ENCODE results near the gene DGKB. TPM values are rescaled to one million over a fixed set of nuclear protein-coding genes. Genes with fewer than 3 reads are reported as not detected.

Gene DGKB
- total RNA-seq, 1 donor from 2014 or later: 3.4 TPM

DNA sequence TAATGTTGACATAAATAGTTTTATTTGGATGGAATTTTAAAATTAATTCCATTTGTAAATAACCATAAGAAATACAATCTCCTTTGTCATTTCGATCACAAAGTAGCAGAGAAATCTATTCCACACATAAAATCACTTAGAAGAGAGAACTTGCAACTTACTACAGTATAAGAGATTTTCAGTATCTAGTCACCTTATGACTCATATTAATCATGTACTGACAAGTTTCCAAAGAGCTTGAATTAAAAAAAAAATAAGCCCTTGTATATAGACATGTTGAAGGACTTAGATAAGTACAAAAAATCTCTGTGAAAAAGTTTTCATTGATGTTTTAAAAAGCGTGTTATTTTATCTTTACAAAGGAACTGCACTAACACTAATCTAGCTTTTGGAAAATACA is 706.0 kb downstream of the DGKB start:
- Mint-ChIP-seq H3K27ac (no peak overlapping the region), H3K36me3 (no peaks in the 10 kb centered on the region), H3K4me1 (ENCODE audit: unreplicated experiment) (peaks cover 4% of the 10 kb centered on the region), H3K4me3 (no peak overlapping the region), H3K9me3 (peaks cover 10% of the 10 kb centered on the region), H3K27me3 (no peaks in the 10 kb centered on the region)
- TF ChIP-seq, protein P1, sequence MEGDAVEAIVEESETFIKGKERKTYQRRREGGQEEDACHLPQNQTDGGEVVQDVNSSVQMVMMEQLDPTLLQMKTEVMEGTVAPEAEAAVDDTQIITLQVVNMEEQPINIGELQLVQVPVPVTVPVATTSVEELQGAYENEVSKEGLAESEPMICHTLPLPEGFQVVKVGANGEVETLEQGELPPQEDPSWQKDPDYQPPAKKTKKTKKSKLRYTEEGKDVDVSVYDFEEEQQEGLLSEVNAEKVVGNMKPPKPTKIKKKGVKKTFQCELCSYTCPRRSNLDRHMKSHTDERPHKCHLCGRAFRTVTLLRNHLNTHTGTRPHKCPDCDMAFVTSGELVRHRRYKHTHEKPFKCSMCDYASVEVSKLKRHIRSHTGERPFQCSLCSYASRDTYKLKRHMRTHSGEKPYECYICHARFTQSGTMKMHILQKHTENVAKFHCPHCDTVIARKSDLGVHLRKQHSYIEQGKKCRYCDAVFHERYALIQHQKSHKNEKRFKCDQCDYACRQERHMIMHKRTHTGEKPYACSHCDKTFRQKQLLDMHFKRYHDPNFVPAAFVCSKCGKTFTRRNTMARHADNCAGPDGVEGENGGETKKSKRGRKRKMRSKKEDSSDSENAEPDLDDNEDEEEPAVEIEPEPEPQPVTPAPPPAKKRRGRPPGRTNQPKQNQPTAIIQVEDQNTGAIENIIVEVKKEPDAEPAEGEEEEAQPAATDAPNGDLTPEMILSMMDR (conservative IDR thresholded peaks at IDR 0.05): no peak
- no peak for DNase-seq (ENCODE audit: extremely low spot score, unreplicated experiment)

DNA sequence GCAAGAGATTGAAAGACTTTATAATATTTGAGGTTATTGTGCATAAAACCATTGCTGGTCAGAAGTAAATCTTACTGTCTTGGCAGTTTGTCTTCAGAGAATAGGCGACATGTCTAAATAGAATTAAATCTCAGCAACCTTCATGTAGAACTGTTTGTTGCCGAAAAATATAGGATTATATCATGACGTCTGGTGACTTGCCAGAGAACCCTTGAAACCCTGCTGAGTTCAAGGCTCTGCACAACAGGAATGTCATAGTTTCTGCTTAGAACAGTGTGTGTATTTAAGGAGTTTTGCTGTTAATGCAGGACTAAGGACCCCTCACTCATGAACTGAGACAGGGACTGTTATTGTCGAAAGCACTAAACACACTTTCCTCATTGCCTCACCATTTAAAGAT is 706.7 kb downstream of the DGKB start:
- no peaks in the 10 kb centered on the region for H3K36me3 Mint-ChIP-seq
- no peak for DNase-seq (ENCODE audit: extremely low spot score, unreplicated experiment)
- H3K4me1 Mint-ChIP-seq (ENCODE audit: unreplicated experiment): peaks cover 4% of the 10 kb centered on the region
- H3K4me3 Mint-ChIP-seq: no peak overlapping the region
- H3K27me3 Mint-ChIP-seq: no peaks in the 10 kb centered on the region
- H3K9me3 Mint-ChIP-seq: peaks cover 10% of the 10 kb centered on the region
- TF ChIP-seq, protein P1 (conservative IDR thresholded peaks at IDR 0.05): no peak
- no peak overlapping the region for H3K27ac Mint-ChIP-seq

DNA sequence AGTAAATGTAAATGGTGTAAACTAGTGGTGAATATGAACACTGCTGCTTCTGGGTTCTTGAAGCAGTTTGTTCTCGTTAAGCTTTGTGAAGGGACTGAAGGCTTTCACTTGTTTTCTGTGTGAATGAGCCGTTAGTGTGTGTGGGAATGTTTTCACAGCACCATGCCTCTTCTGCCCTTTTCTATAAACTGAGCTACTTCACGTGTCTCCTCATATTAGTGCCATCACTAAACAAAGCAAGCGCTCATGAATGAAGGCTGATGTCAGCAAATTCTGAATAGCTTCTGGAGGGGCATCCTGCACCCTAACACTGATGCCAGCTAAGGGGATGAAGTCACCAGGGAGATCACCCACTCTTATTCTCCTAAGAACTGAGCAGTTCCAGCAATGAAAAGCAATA is 707.5 kb downstream of the DGKB start:
- no peak overlapping the region for H3K4me3 Mint-ChIP-seq
- H3K9me3 Mint-ChIP-seq: peaks cover 10% of the 10 kb centered on the region
- H3K27me3 Mint-ChIP-seq: no peaks in the 10 kb centered on the region
- TF ChIP-seq, protein P1 (conservative IDR thresholded peaks at IDR 0.05): no peak
- DNase-seq (ENCODE audit: extremely low spot score, unreplicated experiment): no peak
- no peaks in the 10 kb centered on the region for H3K36me3 Mint-ChIP-seq
- H3K4me1 Mint-ChIP-seq (ENCODE audit: unreplicated experiment): peaks cover 4% of the 10 kb centered on the region
- no peak overlapping the region for H3K27ac Mint-ChIP-seq

DNA sequence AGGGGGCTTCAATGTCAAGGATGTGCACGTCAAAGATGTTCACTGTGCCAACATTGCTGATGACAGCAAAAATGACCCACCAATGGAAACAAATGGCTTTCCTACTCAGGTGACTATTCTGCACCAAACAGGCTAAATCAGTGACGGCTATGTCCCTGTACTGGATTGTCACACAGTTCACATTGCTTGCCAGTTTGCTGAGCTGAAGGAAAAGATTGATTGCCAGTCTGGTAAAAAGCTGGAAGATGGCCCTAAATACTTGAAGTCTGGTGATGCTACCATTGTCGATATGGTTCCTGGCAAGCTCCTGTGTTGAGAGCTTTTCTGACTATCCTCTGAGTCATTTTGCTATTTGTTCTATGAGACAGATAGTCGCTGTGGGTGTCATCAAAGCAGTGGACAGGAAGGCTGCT is 710.9 kb downstream of the DGKB start:
- H3K4me1 Mint-ChIP-seq (ENCODE audit: unreplicated experiment): peaks cover 4% of the 10 kb centered on the region
- no peaks in the 10 kb centered on the region for H3K36me3 Mint-ChIP-seq
- no peaks in the 10 kb centered on the region for H3K27me3 Mint-ChIP-seq
- H3K4me3 Mint-ChIP-seq: no peak overlapping the region
- TF ChIP-seq, protein P1 (conservative IDR thresholded peaks at IDR 0.05): no peak
- DNase-seq (ENCODE audit: extremely low spot score, unreplicated experiment): no peak
- H3K9me3 Mint-ChIP-seq: peaks cover 5% of the 10 kb centered on the region
- no peak overlapping the region for H3K27ac Mint-ChIP-seq

DNA sequence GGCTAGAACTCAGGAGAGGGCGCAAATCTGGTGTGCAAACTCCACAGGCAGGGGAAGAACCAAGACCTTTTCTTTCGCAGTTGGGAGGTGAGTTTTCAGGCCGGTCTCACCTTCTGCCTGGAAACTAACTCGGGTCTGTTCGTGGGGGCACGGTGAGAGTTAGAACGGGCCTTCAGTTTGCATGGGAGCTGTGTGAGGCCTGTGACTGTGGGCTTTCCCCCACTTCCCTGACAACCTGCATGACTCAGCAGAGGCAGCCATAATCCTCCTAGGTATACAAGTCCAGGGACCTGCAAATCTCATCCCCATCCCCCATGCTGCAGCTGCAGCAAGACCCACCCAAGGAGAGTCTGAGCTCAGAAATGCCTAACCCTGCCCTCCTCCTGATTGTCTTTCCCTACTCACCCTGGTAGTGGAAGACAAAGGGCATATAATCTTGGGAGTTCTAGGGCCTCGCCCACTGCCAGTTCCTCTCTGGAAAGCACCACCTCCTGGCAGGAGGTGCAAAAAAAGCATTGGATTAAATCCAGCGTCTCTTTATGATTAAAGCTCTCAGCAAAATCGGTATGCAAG is 718.2 kb downstream of the DGKB start:
- no peak overlapping the region for H3K27ac Mint-ChIP-seq
- no peaks in the 10 kb centered on the region for H3K9me3 Mint-ChIP-seq
- no peak overlapping the region for H3K4me3 Mint-ChIP-seq
- no peaks in the 10 kb centered on the region for H3K36me3 Mint-ChIP-seq
- H3K27me3 Mint-ChIP-seq: no peaks in the 10 kb centered on the region
- TF ChIP-seq, protein P1 (conservative IDR thresholded peaks at IDR 0.05): no peak
- H3K4me1 Mint-ChIP-seq (ENCODE audit: unreplicated experiment): no peaks in the 10 kb centered on the region
- no peak for DNase-seq (ENCODE audit: extremely low spot score, unreplicated experiment)

DNA sequence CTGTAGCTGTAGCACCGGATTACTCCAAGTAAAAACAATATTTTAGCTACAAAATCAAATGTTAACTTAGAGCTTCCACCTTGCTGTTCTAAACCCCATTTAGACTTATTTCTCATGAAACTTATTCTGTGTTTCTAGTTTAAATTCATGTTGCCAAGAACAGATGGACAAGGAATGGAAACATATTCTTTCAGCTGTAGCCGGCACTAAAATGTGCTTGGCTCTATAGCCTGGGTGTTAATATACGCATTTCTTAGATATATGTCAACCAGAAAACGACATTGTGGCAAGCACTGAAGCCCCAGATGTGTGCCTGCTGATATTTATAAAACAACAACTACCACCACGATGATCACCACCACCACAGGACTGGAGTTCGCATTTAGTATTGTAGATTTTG is 722.8 kb downstream of the DGKB start:
- no peak for DNase-seq (ENCODE audit: extremely low spot score, unreplicated experiment)
- Mint-ChIP-seq H3K4me1 (ENCODE audit: unreplicated experiment) (no peaks in the 10 kb centered on the region), H3K27ac (no peak overlapping the region), H3K27me3 (no peaks in the 10 kb centered on the region), H3K9me3 (no peaks in the 10 kb centered on the region), H3K4me3 (no peak overlapping the region), H3K36me3 (no peaks in the 10 kb centered on the region)
- TF ChIP-seq, protein P1 (conservative IDR thresholded peaks at IDR 0.05): no peak

All from type B pancreatic cell (in vitro differentiated cells).